Fibroblast of lung (primary cell): ENCODE measurements around the gene TNS2. TPM values are rescaled to one million over a fixed set of nuclear protein-coding genes. Genes with fewer than 3 reads are reported as not detected.

Experiments
- DNase-seq, 2 donors: peaks; one replicate each; pipeline versions ENCODE4 v3.0.0 to v3.0.0-alpha.2; 2010; ENCODE audit warnings: low read depth in 2 of 2
- H2AFZ ChIP-seq: 2 replicates; pipeline ENCODE4 v1.5.1; 2012; ENCODE audit warnings: low read length, control low read depth, inconsistent platforms
- H3K27ac ChIP-seq: 2 replicates; pipeline ENCODE4 v1.5.1; 2011; ENCODE audit warnings: low read length, control low read depth; ENCODE audit not compliant: insufficient read depth
- H3K27me3 ChIP-seq: 2 replicates; pipeline ENCODE4 v1.5.1; 2011; ENCODE audit warnings: mild to moderate bottlenecking, low read length; ENCODE audit not compliant: control insufficient read depth, insufficient read depth
- H3K36me3 ChIP-seq: 2 replicates; pipeline ENCODE4 v1.5.1; 2011; ENCODE audit warnings: low read length; ENCODE audit not compliant: control insufficient read depth, insufficient read depth
- H3K4me1 ChIP-seq: 2 replicates; pipeline ENCODE4 v1.5.1; 2011; ENCODE audit warnings: low read length; ENCODE audit not compliant: control insufficient read depth, insufficient read depth; ENCODE audit errors: extremely low read depth
- H3K4me2 ChIP-seq: 2 replicates; pipeline ENCODE4 v1.5.1; 2011; ENCODE audit warnings: low read length, control low read depth; ENCODE audit not compliant: insufficient read depth; ENCODE audit errors: extremely low read depth
- H3K4me3 ChIP-seq, 4 experiments: fragments of 200-600 bp in 1 of 4; sonication (generic) in 1 of 4; replicated peaks in 1 of 4; 2 replicates each; pipeline ENCODE4 v1.5.1; 2011 to 2016; ENCODE audit warnings: low read length in 4 of 4, low read depth in 3 of 4, mild to moderate bottlenecking in 3 of 4, control low read depth in 2 of 4, inconsistent platforms in 1 of 4, mixed read lengths in 1 of 4; ENCODE audit not compliant: insufficient read depth in 1 of 4; ENCODE audit errors: control extremely low read depth in 1 of 4
- H3K79me2 ChIP-seq: 2 replicates; pipeline ENCODE4 v1.5.1; 2012; ENCODE audit warnings: mild to moderate bottlenecking, low read length, inconsistent platforms; ENCODE audit not compliant: control insufficient read depth, insufficient read depth
- H3K9ac ChIP-seq: 2 replicates; pipeline ENCODE4 v1.5.1; 2011; ENCODE audit warnings: mild to moderate bottlenecking, low read length, control low read depth; ENCODE audit not compliant: insufficient read depth
- H3K9me3 ChIP-seq: 2 replicates; pipeline ENCODE4 v1.5.1; 2012; ENCODE audit warnings: low read depth, low read length; ENCODE audit not compliant: control insufficient read depth, insufficient read depth
- H4K20me1 ChIP-seq: 2 replicates; pipeline ENCODE4 v1.5.1; 2011; ENCODE audit warnings: low read length; ENCODE audit not compliant: control insufficient read depth, insufficient read depth; ENCODE audit errors: extremely low read depth
- EZH2 ChIP-seq: IDR thresholded peaks from 2 replicates; pipeline ENCODE4 v1.5.1; 2012; ENCODE audit warnings: low read length, control low read depth, mild to moderate bottlenecking; ENCODE audit errors: missing control alignments
- polyA plus RNA-seq, 2 donors: library from polyadenylated mRNA; depleted of rRNA in 1 of 2; stranded (reverse) in 1 of 2; unstranded in 1 of 2; fragments of >200 nt; gene quantifications; 2 replicates each; pipeline ENCODE4 v1.2.1, GENCODE V29; 2011 to 2012; ENCODE audit warnings: missing spikeins in 1 of 2
- total RNA-seq: library from RNA; depleted of rRNA; stranded (reverse); fragments of >200 nt; gene quantifications from 2 replicates; pipeline ENCODE4 v1.2.1, GENCODE V29; 2014
- TF ChIP-seq, protein P1 (sequence below), 2 donors: IDR thresholded peaks in 1 of 2; conservative IDR thresholded peaks in 1 of 2; 1 replicate in 1 of 2; 2 replicates in 1 of 2; pipeline ENCODE4 v1.5.1; 2011 to 2012; ENCODE audit warnings: low read length in 2 of 2, control low read depth in 1 of 2, inconsistent platforms in 1 of 2, low read depth in 1 of 2, mild to moderate bottlenecking in 1 of 2

The TNS2 gene
- total and polyA plus RNA-seq, 2 donors (not counting 1 experiment from before 2014, with no cell fraction given): 35.3 to 60.6 TPM

DNA sequence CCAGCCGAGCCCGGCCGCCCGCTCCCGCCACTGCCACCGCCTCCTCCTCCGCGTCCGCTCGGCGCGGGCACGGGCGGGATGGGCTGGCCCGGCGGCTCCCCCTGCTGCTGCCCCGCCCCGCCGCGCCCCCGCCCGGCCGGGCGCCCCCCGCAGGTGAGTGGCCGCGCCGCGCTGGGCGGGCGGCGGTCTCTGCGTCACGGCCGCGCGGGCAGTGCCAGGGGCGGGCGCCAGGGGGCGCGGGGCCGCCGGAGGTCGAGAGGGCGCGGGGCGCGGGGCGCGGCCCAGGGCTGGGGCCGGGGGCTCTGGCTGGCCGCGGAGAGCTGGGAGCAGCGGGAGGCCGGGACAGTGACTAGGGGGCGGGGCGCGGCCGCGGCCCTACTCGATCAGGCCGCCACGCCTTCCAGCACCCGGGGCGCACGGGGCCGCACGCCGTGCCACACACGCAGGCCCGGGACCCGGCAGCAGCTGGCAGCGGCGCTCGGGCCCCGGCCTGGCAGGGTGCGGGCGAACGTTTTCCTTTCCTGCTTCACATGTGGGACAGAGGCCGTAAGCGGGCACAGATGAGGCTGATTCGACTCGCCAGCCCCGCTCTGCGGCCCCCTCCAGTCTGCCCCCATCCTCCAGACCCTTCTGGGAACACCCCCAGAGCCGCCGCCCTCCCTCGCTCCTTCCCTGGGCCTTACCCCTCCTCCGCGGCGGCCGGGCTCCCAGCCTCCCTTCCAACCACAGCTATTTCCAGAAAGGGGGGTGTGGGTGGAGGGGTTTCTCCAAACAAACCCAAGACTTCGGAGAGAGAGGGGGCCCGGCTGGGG lies 2.4 kb upstream of the TNS2 start:
- no peaks in the 10 kb centered on the region for H3K9me3 ChIP-seq
- H3K27ac ChIP-seq: peak overlapping the region; percentile 95
- DNase-seq: peak; percentile 86 to 87
- peak overlapping the region; percentile 97 for H3K4me2 ChIP-seq
- H3K36me3 ChIP-seq: peaks cover 11% of the 10 kb centered on the region
- no peaks in the 10 kb centered on the region for H3K27me3 ChIP-seq
- TF ChIP-seq, protein P1, sequence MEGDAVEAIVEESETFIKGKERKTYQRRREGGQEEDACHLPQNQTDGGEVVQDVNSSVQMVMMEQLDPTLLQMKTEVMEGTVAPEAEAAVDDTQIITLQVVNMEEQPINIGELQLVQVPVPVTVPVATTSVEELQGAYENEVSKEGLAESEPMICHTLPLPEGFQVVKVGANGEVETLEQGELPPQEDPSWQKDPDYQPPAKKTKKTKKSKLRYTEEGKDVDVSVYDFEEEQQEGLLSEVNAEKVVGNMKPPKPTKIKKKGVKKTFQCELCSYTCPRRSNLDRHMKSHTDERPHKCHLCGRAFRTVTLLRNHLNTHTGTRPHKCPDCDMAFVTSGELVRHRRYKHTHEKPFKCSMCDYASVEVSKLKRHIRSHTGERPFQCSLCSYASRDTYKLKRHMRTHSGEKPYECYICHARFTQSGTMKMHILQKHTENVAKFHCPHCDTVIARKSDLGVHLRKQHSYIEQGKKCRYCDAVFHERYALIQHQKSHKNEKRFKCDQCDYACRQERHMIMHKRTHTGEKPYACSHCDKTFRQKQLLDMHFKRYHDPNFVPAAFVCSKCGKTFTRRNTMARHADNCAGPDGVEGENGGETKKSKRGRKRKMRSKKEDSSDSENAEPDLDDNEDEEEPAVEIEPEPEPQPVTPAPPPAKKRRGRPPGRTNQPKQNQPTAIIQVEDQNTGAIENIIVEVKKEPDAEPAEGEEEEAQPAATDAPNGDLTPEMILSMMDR (conservative IDR thresholded peaks at IDR 0.05 in 1 of 2, IDR thresholded peaks at IDR 0.05 in 1 of 2; ENCODE audit: low read depth in 1 of 2, low read length in 2 of 2): no peak
- TF ChIP-seq EZH2: no peak
- H3K4me3 ChIP-seq: peak overlapping the region; percentile 26 to 90 (median 62)
- peak overlapping the region; percentile 87 for H3K9ac ChIP-seq
- H2AFZ ChIP-seq: no peak overlapping the region
- H3K79me2 ChIP-seq: peaks cover 25% of the 10 kb centered on the region
- no peaks in the 10 kb centered on the region for H4K20me1 ChIP-seq
- peaks cover 29% of the 10 kb centered on the region for H3K4me1 ChIP-seq

DNA sequence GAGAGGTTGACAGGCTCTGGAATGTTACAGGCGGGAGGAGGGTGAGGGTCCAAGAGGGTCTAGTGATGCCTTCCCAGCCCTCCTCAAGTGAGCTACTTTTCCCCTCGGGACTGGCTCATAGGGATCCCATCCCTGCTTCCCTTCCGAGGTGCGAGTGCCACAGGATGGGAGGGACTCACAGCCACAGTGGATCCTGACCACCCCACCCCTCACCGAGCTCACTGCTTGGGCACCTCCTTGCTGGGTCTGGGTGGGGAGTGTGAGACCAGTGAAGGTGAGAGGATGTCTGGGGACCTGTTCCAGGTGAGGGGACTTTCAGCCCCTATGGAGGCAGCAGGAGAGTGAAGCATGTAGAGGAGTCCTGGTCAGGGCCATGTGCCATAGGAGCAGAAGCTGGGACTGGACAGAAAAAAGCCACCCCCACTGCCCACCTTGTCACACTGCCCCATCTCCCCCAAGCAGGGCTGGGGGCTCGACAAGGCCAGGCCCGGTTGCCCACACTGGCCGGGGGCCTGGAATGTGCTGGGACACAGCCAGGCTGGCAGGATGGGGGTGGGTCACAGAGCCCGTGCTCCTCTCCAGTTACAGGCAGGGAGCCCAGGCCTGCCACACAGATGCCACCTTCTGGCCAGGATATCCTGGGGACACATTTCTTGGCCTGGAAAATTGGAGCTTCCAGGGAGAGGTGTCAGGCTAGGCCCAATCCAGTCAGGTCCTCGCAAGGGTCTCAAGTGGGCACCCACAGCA lies 1.7 kb upstream of the TNS2 start:
- Histone ChIP-seq H3K4me3 (peak overlapping the region; percentile 26 to 90 (median 62)), H3K27ac (peak overlapping the region; percentile 95), H4K20me1 (no peaks in the 10 kb centered on the region), H3K4me2 (peak overlapping the region; percentile 97), H3K36me3 (peaks cover 7% of the 10 kb centered on the region), H3K9me3 (no peaks in the 10 kb centered on the region), H2AFZ (no peak overlapping the region), H3K27me3 (no peaks in the 10 kb centered on the region), H3K4me1 (peaks cover 34% of the 10 kb centered on the region), H3K79me2 (peaks cover 27% of the 10 kb centered on the region), H3K9ac (peak overlapping the region; percentile 87)
- no peak for DNase-seq
- no peak for TF ChIP-seq EZH2
- TF ChIP-seq, protein P1 (conservative IDR thresholded peaks at IDR 0.05 in 1 of 2, IDR thresholded peaks at IDR 0.05 in 1 of 2; ENCODE audit: low read depth in 1 of 2, low read length in 2 of 2): no peak

DNA sequence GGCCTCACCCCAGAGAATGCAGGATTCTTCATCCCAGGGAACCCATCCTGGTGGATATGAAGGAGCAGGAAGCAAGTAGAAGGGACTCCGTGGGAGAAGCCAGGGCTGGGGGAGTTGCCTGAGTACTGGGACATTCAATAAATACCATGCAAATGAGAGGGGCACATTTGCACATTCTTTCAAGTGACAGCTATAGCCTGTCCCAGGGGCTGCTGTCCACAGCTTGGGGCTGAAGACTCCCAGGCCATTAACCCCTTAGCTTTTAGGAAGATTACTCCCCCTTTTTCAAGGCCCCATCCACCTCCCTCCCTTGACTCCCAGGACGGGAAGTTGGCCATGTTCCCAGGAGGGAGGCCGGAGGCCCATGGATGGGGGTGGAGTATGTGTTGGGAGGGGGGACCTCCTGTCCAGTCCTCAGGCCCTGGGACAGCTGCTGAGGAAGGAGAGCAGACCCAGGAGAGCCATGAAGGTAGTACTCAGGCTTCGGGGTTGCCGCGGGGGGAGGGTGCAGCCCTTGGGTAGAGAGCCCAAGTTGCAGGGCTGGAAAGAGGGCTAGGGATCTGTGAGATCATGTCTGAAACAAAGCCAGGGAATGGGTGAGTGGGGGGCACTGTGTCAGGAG lies 974 bp upstream of the TNS2 start:
- peak overlapping the region; percentile 80 to 90 (median 84) for H3K4me3 ChIP-seq
- H3K36me3 ChIP-seq: peaks cover 6% of the 10 kb centered on the region
- H3K9ac ChIP-seq: peak overlapping the region; percentile 87
- H3K27ac ChIP-seq: peak overlapping the region; percentile 95
- H3K27me3 ChIP-seq: no peaks in the 10 kb centered on the region
- H3K9me3 ChIP-seq: no peaks in the 10 kb centered on the region
- peaks cover 41% of the 10 kb centered on the region for H3K4me1 ChIP-seq
- peaks cover 27% of the 10 kb centered on the region for H3K79me2 ChIP-seq
- no peaks in the 10 kb centered on the region for H4K20me1 ChIP-seq
- peak overlapping the region; percentile 97 for H3K4me2 ChIP-seq
- no peak overlapping the region for H2AFZ ChIP-seq
- TF ChIP-seq, protein P1 (conservative IDR thresholded peaks at IDR 0.05 in 1 of 2, IDR thresholded peaks at IDR 0.05 in 1 of 2; ENCODE audit: low read depth in 1 of 2, low read length in 2 of 2): no peak
- no peak for TF ChIP-seq EZH2
- DNase-seq: peak; percentile 49 to 79
